ENCODE data around the gene CDKN1A. TPM values are rescaled to one million over a fixed set of nuclear protein-coding genes. Genes with fewer than 3 reads are reported as not detected.
A peak's percentile ranks its signal among the peaks of the same experiment; 100 is the strongest.

The CDKN1A gene
- total RNA-seq, 1 experiment from 2014 or later = 17.4 TPM

- Histone ChIP-seq H4K91ac (ENCODE audit: insufficient read length, low read depth, low read length) (no peak overlapping the region), H2BK120ac (ENCODE audit: low read depth, low read length, poor library complexity, severe bottlenecking) (no peak overlapping the region), H2AFZ (ENCODE audit: low read length) (no peak overlapping the region), H4K5ac (ENCODE audit: insufficient read length, low read depth, low read length) (no peak overlapping the region), H2BK15ac (ENCODE audit: low read depth, low read length) (no peak overlapping the region), H3K18ac (ENCODE audit: insufficient read length, low read depth, low read length) (peak overlapping the region; percentile 88), H4K8ac (replicated peaks; ENCODE audit: insufficient read length, low read depth, low read length) (no peak overlapping the region), H3K27ac (ENCODE audit: insufficient read length, low read depth, low read length) (no peak overlapping the region), H2BK12ac (ENCODE audit: insufficient read length, low read depth, low read length) (no peak overlapping the region), H3K56ac (ENCODE audit: insufficient read length, low read depth, low read length) (no peak overlapping the region), H3K9ac (ENCODE audit: extremely low read depth, insufficient read length, low read length) (no peak overlapping the region), H3K9me3 (ENCODE audit: control insufficient read depth, low read depth, low read length) (no peaks in the 10 kb centered on the region), H3K4ac (ENCODE audit: low read depth, low read length) (no peak overlapping the region), H3T11ph (ENCODE audit: low read length) (no peak overlapping the region), H3K14ac (ENCODE audit: insufficient read depth, low read length) (peak overlapping the region; percentile 89; the same call in 1 of the 2 replicates), H2BK5ac (ENCODE audit: insufficient read length, low read length) (no peak overlapping the region), H3K23ac (ENCODE audit: insufficient read length, low read depth, low read length) (no peak overlapping the region), H3K79me1 (ENCODE audit: insufficient read depth, low read depth, low read length, poor library complexity, severe bottlenecking) (no peaks in the 10 kb centered on the region), H2BK20ac (ENCODE audit: low read depth, low read length, poor library complexity, severe bottlenecking) (no peak overlapping the region), H3K23me2 (ENCODE audit: insufficient read length, low read depth, low read length, poor library complexity, severe bottlenecking) (peaks cover 14% of the 10 kb centered on the region), H3K27me3 (ENCODE audit: insufficient read depth, low read length) (peaks cover 5% of the 10 kb centered on the region; the same call in 1 of the 2 replicates), H3K4me1 (ENCODE audit: insufficient read depth, low read length) (peaks cover 6% of the 10 kb centered on the region; the same call in 1 of the 2 replicates), H4K20me1 (ENCODE audit: control insufficient read depth, insufficient read depth, insufficient read length) (no peaks in the 10 kb centered on the region), H2AK5ac (ENCODE audit: insufficient read length, low read length) (no peak overlapping the region), H3K79me2 (ENCODE audit: insufficient read depth, low read length) (no peaks in the 10 kb centered on the region), H3K4me2 (ENCODE audit: insufficient read depth, insufficient read length, low read length) (no peak overlapping the region)
- no peaks in the 10 kb centered on the region for H3K36me3 Mint-ChIP-seq (ENCODE audit: insufficient read depth in 1 of 3, low read depth in 3 of 3)
- no peaks in the 10 kb centered on the region; a peak in 2 of 5 replicates for H3K9me3 Mint-ChIP-seq
- H3K27ac Mint-ChIP-seq = peak overlapping the region in 2 of 3 experiments; percentile 65 to 95; a peak in 4 of 7 replicates
- peaks cover 24% of the 10 kb centered on the region for H3K27me3 Mint-ChIP-seq (ENCODE audit: low read depth)
- peaks cover 43 to 44% of the 10 kb centered on the region in 2 experiments for H3K4me1 Mint-ChIP-seq
- no peak overlapping the region; a peak in 1 of 5 replicates for H3K4me3 Mint-ChIP-seq
- TF ChIP-seq CTCF (conservative IDR thresholded peaks at IDR 0.05) = no peak
- no CpG with 5 or more reads among the region's 4 CpGs for WGBS (ENCODE audit: extremely low coverage, insufficient read length, low lambda C conversion rate)
- DNase-seq = peak; percentile 77
These were observed 2.1 kb upstream of the CDKN1A start for GRCh38 chr6:36676141-36677058.

All from H9 (cell line).